HL-60/S4 treated with phorbol 12-myristate 13-acetate at 8.2 ng/mL for 4 days and 3 days (cell line): ENCODE measurements around the gene SEC24D.

Experiments
- in situ Hi-C: fragments of 300-500 bp; cut with MboI; formaldehyde crosslinking; loops from 2 replicates; pipeline ENCODE4 v1.15.0; 2022; ENCODE audit warnings: low sequenced_read_pairs

SEC24D gene

DNA sequence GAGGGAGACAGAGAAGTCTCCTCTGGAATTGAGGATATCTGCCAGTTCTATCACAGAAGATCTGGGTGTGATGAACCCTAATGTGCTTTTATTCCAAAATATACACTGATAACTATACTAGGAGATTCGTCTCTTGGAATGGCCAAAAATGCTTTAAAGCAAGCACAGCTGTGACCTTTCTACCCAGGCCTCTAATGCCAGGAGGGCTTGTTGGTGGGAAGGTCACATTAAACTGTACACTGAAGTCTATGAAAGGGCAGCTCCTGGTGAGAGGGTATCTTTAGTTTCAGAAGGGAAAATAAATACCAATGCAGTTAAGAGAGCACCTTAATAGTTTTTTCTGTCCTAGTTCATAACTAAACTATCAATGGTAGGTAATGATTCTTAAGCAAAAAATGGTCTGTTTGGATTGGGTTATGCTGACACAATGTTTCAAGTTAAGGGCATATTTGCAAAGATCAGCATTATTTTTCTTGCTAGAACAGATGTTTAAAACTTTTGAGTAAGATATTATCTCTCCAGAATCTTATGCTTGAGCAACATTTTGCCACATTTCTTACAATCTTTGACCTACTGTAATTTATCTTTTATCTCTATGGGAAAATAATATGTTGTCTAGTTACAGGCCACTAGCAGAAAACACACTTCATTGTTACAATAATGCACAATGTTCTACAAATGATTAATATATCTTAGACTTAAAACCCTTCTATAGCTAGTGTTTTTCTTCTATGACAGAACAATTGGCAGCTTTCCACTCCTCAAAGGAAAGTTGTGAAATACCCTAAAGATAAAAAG is 59.6 kb downstream of the SEC24D start:
- in situ Hi-C loops: no loop called here

DNA sequence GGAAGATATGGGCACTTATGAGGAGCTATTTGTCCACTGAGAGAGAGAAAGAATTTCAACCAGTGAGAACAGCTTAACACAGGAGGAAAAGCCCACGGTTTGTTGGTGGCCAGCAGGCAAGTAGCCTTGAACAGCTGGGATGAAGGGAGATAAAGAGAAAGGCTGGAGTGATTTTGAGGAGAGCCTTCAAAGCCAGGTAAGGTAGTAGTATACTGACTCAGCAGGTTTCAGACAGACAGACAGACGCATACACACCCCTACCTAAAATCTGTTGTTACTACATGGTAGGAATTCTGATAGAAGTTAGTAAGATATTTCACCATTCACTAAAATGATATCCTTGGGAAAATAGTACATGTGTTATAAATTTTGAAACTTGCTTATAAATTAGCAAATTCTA is 60.5 kb downstream of the SEC24D start:
- in situ Hi-C loops: no loop called here

DNA sequence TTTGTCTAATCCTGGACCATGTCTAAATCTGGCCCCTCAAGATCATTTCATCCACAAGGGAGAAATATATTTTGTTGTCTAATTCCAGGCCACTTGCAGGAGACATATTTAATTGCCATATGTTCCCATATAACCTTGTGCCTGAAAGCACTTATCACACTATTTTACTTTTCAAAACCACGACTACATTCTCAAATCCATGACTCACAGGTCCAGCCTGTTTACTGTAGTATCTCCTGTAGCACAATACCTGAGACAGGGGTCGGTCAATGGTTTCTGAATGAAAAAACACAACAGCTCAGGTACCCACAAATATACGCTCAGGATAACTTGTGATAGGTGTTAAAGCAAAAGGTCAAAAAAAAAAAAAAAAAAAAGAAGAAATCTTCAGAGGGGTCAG is 60.9 kb downstream of the SEC24D start:
- in situ Hi-C loops: loop anchor here (25.0 kb wide), 1 partner anchor 187 kb away; no protein-coding TSS in a partner anchor

DNA sequence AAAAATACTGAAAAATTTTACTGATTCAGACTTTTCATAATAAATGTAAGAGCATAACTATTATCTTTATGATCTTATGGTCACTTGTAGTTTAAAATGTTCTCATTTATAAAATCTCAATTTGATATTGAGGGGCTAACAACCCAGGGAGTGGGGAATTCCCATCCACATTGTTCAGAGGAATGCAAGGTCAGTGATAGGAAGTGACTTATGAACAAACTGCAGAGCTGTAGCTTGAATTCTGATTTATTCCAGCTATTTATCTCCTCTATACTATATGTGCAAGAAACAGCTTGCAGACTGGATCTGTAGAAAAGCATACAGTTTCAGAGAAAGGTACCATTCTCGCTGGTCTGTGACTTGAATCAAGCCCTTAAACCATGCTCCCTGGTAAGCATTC is 61.6 kb downstream of the SEC24D start:
- in situ Hi-C loops: loop anchor here (25.0 kb wide), 1 partner anchor 188 kb away; no protein-coding TSS in a partner anchor

DNA sequence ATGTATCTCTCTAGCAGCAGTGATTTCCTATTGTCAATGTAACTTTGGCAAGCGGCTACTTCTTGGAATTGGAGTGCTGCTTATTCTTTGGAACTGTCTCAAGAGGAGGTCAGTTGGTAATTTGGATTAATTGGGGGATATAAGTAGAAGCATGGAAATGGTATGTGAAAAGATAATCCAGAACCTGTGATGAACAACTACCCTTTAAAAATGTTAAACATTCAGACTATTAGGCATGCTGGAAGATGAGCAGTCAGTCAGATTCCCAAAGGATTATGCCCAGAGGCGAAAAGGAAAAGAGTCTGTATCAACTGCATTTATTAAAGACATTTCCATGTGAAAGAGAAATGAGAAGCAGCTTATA is 62.5 kb downstream of the SEC24D start:
- in situ Hi-C loops: loop anchor here (25.0 kb wide), 1 partner anchor 189 kb away; no protein-coding TSS in a partner anchor

DNA sequence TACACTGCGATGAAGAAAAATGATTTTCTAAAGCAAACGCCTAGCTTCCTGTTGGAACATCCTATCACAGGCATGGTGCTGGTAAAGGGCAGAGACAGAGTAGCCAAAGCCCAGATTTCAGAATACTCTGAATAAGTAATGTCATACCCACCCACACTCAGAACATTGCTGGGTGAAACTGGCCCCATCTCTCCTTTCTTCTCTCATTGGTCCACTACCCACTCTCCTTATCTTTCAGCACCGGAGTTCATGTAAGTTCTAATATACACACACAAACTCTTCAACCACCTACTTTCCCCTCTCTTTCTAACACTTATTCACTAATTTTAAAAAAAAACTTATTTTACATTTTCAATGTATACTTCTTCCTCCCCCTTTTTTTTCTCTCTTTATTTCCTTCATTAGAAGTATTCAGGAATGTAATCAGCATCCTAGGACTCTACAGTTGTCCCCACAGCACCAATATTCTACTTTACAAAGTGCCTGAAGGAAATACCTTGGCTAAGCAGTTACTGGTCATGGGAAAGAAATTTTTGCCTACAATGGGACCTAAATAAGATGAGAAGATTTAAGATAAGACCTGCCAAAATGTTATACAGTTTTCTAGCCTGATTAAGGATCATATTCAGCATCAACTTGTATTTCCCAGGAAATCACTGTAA is 63.0 kb downstream of the SEC24D start:
- in situ Hi-C loops: loop anchor here (25.0 kb wide), 1 partner anchor 189 kb away; no protein-coding TSS in a partner anchor

DNA sequence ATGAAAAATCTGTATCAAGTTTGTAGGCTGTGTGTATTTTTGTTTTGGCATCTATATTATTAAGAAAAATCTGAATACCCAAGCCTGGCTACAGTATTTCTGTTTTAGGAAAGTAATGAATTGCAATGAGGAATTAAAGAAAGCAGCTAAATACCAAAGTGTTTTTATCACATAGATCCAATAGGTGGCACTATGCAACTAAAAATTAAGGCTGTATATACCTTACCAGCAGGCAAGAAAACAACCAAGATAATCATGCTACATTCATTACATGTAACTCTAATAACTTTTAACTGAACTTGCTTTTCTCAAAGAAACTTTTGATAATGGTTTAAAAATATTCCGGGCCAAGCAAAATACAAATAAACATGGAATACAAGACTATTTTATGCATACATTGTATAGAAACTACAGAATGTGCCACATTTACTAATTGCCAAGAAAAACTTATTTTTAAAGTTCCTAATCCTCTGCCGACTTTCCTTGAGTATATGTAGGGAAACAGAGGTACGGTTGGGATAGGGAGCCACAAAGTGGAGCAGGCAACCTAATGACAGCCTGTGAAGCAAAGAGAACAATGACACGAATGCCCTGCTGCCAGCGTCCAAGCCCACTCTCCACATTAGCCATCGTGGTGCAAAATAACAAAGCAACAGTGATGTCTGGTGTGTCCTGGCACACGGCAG is 63.7 kb downstream of the SEC24D start:
- in situ Hi-C loops: loop anchor here (25.0 kb wide), 1 partner anchor 190 kb away; no protein-coding TSS in a partner anchor

DNA sequence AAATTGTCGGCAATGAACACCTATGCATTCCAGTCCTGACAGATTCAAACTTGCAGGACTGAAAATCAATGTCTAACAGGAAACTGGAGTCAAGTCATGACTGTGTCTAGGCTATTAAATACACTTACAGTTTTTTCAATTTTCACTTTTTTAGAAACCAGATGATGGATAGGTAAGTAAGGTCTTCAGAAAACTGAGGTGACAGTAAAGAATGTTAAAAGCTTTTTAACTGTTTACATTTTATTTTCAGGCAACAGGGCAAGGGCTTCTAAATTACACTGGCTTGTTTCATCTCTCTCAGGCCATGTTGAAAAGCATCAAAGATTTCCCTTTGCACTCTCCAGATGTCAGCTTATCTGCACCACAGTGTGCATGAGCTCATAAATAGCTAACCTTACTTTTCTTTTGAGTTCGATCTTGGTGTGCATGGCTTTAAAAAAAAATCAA is 65.2 kb downstream of the SEC24D start:
- in situ Hi-C loops: loop anchor here (25.0 kb wide), 1 partner anchor 192 kb away; no protein-coding TSS in a partner anchor

DNA sequence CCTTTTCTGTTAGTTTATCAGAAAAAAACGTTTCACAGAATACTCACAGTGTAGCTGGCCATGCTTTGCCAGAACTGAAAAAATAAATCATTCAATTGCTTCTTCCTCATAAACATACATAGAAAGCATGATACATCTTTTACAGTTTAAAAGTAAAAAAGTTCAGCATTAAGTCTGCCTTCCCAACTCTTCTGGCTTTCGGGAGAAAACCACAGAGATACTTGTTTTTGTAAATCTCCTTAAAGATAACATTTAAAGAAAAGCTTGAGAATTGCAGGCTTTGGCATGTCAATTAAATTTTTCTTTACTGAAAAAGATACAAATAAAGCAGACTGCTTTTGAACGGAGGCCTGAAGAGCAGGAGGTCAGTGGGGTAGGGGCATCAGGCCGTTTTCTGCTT is 66.8 kb downstream of the SEC24D start:
- in situ Hi-C loops: loop anchor here (25.0 kb wide), 1 partner anchor 193 kb away; no protein-coding TSS in a partner anchor

DNA sequence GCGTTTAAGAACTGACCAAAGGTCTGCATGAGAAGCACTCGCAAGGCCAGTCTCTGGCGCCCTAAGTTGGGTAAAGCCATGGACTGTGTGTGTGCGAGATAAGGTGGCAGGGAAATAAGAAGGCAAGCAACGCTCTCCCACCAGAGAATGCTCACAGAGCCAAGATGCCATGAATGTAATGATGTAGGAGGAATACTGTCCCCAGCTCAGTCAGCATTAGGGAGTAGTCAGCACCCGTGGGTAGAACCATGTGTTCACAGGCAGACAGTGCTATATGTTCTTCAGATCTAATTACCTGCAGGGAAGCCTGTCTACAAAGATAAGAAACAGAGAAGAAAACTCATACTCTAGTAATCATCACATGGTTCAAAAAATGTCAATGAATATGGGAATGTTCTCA is 68.8 kb downstream of the SEC24D start:
- in situ Hi-C loops: loop anchor here (25.0 kb wide), 1 partner anchor 195 kb away; no protein-coding TSS in a partner anchor

DNA sequence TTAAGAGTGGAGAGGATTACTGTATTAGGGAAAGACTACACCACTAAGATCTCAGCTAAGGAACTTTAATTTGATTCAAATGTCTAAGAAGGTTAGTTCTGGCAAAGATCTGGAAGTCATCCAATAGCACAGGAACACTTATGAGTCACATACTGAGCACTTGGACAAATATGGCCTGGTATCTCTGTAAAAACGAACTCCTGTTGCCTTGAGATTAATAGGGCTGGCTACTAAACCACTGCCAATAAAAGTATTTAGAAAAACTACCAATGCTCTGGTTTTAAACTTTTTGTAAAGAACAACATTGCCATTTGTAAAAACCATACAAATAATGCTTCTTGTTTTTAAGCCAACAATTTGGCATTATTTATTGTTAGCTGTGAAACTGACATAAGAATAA is 70.5 kb downstream of the SEC24D start:
- in situ Hi-C loops: loop anchor here (25.0 kb wide), 1 partner anchor 197 kb away; no protein-coding TSS in a partner anchor

DNA sequence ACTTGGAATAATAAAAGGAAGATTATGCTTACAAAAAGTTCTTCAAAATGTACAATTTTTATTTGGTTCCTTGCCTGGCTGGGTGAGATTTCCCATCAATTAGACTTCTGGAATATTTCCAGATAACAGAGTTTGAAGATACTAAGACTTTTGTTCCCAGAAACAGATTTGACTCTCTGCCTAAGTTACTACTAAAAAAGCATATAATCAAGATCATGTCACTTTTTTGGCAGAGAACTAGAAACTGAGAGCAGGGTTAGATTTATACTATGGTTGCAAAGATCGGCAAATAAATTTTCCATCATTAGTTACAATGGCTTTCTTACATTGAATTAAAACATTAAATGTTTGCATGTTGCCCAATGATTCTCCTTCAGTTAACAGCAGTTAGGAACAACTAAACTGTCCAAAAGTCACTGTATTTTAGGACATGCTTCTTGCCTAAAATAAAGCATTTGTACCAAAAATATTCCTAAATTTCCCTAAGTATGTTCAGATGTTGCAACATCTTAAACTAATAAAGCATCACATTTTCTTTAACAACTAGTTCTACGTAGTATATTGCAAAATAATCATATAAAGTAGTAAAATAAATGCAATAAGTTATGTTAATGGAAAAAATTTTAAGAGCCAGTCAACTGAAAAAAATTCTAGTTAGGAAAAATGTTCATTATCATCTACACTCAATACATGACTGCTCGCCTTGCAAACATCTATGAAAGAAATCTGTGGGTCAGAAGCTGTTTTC is 73.0 kb downstream of the SEC24D start:
- in situ Hi-C loops: loop anchor here (25.0 kb wide), 1 partner anchor 199 kb away; no protein-coding TSS in a partner anchor

DNA sequence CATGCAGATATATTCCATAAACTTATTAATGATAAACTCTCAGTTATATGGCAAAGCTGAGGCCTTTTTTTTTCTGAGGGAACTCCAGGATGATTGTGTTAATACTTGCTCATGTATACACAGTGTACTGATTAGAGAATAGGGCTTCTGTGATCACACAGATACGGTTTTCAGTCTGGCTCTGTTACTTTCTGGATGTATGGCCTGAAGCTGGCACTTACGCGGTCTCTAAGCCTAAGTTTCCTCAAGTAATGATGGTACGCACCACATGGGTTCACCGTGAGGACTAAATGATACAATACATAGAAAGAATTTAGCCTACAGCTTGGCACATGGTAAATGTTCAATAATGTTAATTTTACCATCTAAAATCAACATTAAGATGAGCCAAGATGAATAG is 73.8 kb downstream of the SEC24D start:
- in situ Hi-C loops: loop anchor here (25.0 kb wide), 1 partner anchor 200 kb away; no protein-coding TSS in a partner anchor

DNA sequence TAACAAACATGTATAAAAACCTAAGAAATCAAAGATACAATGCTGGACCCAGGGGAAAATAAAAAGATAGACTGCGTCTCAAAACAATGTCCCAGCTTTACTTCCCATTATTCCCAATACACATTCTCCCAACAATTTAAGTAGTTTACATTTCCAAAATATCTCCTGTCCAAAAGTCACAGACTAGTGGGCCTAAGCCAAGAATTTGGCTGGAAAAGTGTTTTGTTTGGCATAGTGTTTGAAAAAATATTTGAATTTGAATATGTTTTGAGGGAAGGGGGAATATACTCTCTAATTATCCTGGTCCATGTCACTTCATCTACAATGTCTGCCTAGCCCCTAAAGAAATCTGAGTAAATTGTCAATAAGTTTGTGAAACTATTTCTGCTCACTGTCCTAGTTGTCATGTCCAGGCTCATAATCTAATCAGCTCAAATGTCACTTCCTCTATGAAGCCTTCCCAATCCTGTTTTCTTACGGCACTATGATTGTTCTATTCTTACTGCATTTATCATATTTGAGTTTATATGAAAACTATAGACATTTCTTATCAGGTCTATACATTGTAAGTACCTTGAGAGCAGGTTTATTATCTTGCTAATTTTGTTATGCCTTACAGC is 74.4 kb downstream of the SEC24D start:
- in situ Hi-C loops: loop anchor here (25.0 kb wide), 1 partner anchor 201 kb away; no protein-coding TSS in a partner anchor

DNA sequence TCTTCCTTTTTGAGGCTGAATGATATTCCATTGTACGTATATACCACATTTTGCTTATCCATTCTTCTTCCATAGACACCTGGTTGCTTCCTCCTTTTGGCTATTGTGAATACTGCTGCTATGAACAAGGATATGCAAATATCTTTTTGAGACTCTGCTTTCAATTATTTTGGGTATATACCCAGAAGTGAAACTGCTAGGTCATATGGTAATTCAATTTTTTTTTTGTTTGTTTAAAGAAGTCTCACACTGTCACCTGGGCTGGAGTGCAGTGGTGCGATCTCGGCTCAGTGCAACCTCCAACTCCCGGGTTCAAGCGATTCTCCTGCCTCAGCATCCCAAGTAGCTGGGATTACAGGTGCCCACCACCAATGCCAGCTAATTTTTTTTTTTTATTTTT is 75.4 kb downstream of the SEC24D start:
- in situ Hi-C loops: loop anchor here (25.0 kb wide), 1 partner anchor 202 kb away; no protein-coding TSS in a partner anchor

DNA sequence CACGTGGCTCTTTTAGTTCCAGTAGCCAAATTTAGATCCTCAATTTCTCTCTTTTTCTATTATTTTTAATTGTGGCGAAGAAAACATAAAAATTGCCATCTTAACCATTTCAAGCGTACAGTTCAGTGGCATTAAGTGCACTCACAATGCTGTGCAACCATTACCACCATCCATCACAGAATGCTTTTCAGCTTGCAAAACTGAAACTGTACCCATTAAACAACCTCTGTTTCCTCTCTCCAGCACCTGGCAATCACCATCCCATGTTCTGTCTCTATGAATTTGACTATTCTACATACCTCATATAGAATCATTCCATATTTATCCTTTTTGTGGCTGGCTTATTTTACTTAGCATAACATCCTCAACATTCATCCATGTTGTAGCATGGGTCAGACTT is 75.8 kb downstream of the SEC24D start:
- in situ Hi-C loops: loop anchor here (25.0 kb wide), 1 partner anchor 202 kb away; no protein-coding TSS in a partner anchor

DNA sequence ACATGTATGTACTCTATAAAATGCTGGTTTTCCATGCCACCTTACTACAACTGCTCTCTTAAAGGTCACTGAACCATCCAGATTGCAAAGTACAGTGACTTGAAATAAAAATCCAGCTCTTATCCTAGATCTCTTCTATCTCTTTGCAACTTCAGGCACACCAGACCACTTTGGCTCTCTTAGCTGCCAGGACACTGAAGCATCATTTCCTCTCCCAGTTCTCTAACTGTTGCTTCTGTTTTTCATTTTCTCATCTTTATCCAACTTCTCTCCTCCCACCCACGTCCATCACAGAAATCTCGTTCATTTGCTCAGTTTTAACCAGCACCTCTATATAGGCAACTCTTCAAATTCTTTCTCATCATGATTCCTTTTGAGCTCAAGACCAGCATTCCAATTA is 76.4 kb downstream of the SEC24D start:
- in situ Hi-C loops: loop anchor here (25.0 kb wide), 1 partner anchor 203 kb away; no protein-coding TSS in a partner anchor

DNA sequence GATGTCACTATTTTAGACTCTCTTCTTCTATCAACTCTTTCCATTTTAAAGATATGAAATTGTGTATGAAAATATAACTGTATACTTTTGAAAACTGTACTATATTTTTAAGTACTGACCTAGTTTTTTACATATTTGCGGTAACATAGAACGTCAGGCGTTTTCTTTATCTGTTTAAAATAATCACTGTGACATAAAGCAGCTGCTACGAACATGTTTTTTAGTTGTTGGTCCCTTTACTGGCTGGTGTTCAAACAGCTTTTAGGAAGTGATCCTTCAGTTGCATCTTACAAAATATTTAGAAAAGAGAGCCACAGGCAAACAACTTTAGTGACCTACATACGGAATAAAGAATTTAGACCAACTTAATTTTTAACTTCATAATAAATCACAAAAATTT is 77.6 kb downstream of the SEC24D start:
- in situ Hi-C loops: loop anchor here (25.0 kb wide), 1 partner anchor 204 kb away; no protein-coding TSS in a partner anchor

DNA sequence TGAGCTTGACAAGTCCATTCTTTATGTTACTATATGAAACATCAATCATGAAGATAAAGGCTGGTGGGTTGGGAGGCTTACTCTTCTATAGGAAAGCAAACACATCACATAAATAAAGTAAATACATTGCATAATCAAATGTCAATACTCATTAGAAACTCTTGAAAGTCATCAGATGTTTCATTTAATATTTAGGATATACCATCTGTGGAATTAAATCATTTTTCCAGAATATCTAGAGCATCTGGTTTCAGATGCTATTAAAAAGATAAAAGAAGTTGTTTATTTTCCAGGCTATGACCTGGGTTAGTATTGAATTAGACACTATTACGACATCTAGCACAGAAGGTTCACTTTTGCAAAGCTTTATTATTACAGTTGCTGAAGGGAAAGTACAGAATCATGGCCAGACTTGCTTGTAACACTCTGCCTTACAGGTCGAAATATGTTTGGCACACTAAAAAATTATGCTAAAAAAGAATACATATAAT is 78.1 kb downstream of the SEC24D start:
- in situ Hi-C loops: loop anchor here (25.0 kb wide), 1 partner anchor 204 kb away; no protein-coding TSS in a partner anchor
